OCI-LY7 (cell line): ENCODE results near the gene CNPY2.

Source experiments
- CTCF ChIP-seq: fragments of 200-600 bp; sonication (generic); conservative IDR thresholded peaks from 2 replicates; pipeline ENCODE4 v1.5.1; 2014; ENCODE audit warnings: mild to moderate bottlenecking, antibody characterized with exemption, low read length, moderate library complexity, mixed read lengths
- EZH2phosphoT487 ChIP-seq: fragments of 200-600 bp; sonication (generic); IDR thresholded peaks from 2 replicates; pipeline ENCODE4 v1.6.1; 2018; ENCODE audit warnings: low read depth, borderline replicate concordance, mild to moderate bottlenecking, mixed run types, antibody characterized with exemption, low read length, moderate library complexity, mixed read lengths

- TF ChIP-seq CTCF (no peak), EZH2phosphoT487 (no peak)
These were observed 44.3 kb upstream of the CNPY2 start, which contains the start of gene STAT2 for GRCh38 chr12:56359851-56360767.
